Mammary epithelial cell (primary cell): ENCODE results near the gene HMX3.

Source experiments
- CTCF ChIP-seq, 2 donors: IDR thresholded peaks in 1 of 2; conservative IDR thresholded peaks in 1 of 2; 2 replicates each; pipeline ENCODE4 v1.5.1; 2011 to 2012; ENCODE audit warnings: inconsistent platforms in 2 of 2, low read length in 2 of 2, mild to moderate bottlenecking in 2 of 2, control low read depth in 1 of 2, low read depth in 1 of 2; ENCODE audit not compliant: insufficient read depth in 1 of 2; ENCODE audit errors: extremely low read depth in 1 of 2
- EZH2 ChIP-seq: IDR thresholded peaks from 2 replicates; pipeline ENCODE4 v1.6.1; 2012; ENCODE audit warnings: low read length, inconsistent platforms, borderline replicate concordance

- TF ChIP-seq CTCF (conservative IDR thresholded peaks at IDR 0.05 in 1 of 2, IDR thresholded peaks at IDR 0.05 in 1 of 2; ENCODE audit: extremely low read depth in 1 of 2, insufficient read depth in 1 of 2, low read depth in 1 of 2, low read length in 2 of 2) (no peak), EZH2 (no peak)
Observed at GRCh38 chr10:123109466-123109865, 26.3 kb upstream of the HMX3 start.
